Brain microvascular endothelial cell (primary cell): ENCODE data around the gene CNGA1.

ENCODE experiments used
- DNase-seq: peaks from one replicate; pipeline ENCODE4 v3.0.0-alpha.2; 2020
- H3K27ac ChIP-seq: fragments of 250-450 bp; sonication (Bioruptor Pico); 2 replicates; pipeline ENCODE4 v1.5.1; 2020; ENCODE audit warnings: mild to moderate bottlenecking, moderate library complexity
- H3K27me3 ChIP-seq: fragments of 250-450 bp; sonication (Bioruptor Pico); replicated peaks from 2 replicates; pipeline ENCODE4 v1.5.1; 2020; ENCODE audit warnings: mild to moderate bottlenecking
- H3K36me3 ChIP-seq: fragments of 250-450 bp; sonication (Bioruptor Pico); replicated peaks from 2 replicates; pipeline ENCODE4 v1.5.1; 2020; ENCODE audit warnings: mild to moderate bottlenecking
- H3K4me3 ChIP-seq: 2 replicates; pipeline ENCODE4 v1.5.1; 2011; ENCODE audit warnings: low read depth, mild to moderate bottlenecking, control low read depth, low read length, moderate library complexity
- in situ Hi-C: cut with HindIII; loops from 2 replicates; pipeline ENCODE4 v1.10.0; 2017; ENCODE audit warnings: low sequenced_read_pairs, low pct_ligation_motif_present
- TF ChIP-seq, protein P1 (sequence below): IDR thresholded peaks from 2 replicates; pipeline ENCODE4 v1.5.1; 2011; ENCODE audit warnings: low read depth, mild to moderate bottlenecking, moderate library complexity, low read length, control low read depth, inconsistent platforms; ENCODE audit errors: missing control alignments

The CNGA1 gene

GRCh38 chr4:48027653-48028052, 11.2 kb upstream of the CNGA1 start:
- in situ Hi-C loops, result no loop called here
- H3K27ac ChIP-seq, result no peak overlapping the region

DNA sequence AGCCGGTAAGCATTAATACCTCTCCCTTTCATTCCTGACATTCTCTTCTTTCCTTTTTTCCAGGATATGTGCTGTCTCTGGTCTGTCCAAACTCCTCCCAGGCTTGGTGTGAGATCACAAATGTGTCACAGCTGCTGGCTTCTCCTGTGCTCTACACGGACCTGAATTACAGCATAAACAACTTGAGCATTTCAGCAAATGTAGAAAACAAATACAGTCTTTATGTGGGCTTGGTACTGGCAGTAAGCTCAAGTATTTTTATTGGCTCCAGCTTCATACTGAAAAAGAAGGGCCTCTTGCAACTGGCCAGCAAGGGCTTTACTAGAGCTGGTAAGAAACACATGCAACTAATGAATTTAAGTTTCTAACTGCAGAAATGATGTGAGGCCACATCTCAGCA, 8.5 kb upstream of the CNGA1 start:
- TF ChIP-seq, protein P1, sequence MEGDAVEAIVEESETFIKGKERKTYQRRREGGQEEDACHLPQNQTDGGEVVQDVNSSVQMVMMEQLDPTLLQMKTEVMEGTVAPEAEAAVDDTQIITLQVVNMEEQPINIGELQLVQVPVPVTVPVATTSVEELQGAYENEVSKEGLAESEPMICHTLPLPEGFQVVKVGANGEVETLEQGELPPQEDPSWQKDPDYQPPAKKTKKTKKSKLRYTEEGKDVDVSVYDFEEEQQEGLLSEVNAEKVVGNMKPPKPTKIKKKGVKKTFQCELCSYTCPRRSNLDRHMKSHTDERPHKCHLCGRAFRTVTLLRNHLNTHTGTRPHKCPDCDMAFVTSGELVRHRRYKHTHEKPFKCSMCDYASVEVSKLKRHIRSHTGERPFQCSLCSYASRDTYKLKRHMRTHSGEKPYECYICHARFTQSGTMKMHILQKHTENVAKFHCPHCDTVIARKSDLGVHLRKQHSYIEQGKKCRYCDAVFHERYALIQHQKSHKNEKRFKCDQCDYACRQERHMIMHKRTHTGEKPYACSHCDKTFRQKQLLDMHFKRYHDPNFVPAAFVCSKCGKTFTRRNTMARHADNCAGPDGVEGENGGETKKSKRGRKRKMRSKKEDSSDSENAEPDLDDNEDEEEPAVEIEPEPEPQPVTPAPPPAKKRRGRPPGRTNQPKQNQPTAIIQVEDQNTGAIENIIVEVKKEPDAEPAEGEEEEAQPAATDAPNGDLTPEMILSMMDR, result no peak
- H3K27ac ChIP-seq, result peak overlapping the region; percentile 13
- peak; percentile 55 for DNase-seq
- H3K4me3 ChIP-seq, result no peak overlapping the region
- in situ Hi-C loops, result no loop called here
- no peaks in the 10 kb centered on the region for H3K27me3 ChIP-seq
- no peaks in the 10 kb centered on the region for H3K36me3 ChIP-seq

More at GRCh38 chr4:48027653-48028052, 11.2 kb upstream of the CNGA1 start:
- H3K27me3 ChIP-seq, result no peaks in the 10 kb centered on the region
- TF ChIP-seq, protein P1, result no peak
- H3K4me3 ChIP-seq, result no peak overlapping the region
- no peaks in the 10 kb centered on the region for H3K36me3 ChIP-seq
- DNase-seq, result no peak

DNA sequence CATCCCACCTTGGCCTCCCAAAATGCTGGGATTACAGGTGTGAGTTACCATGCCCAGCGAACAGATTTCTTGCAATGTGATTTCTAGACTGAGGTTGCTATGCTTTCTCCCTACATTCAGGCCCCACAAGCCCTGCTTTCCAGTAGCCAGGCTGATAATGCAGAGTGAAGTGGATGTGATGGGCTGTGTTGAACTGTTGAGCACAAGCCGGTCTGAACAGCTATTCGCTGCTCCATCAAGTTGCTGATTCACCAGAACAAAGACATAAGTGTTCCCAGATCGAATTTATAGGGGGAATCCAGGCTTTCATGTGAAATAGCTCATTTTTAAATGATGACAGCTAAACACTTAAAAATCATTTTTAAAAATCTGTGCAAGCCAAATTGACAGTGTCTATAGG, 8.0 kb upstream of the CNGA1 start:
- no peak overlapping the region for H3K4me3 ChIP-seq
- in situ Hi-C loops, result no loop called here

GRCh38 chr4:48022192-48022799, 5.8 kb upstream of the CNGA1 start:
- in situ Hi-C loops, result no loop called here
- H3K27ac ChIP-seq, result no peak overlapping the region
- H3K27me3 ChIP-seq, result no peaks in the 10 kb centered on the region
- DNase-seq, result no peak
- no peaks in the 10 kb centered on the region for H3K36me3 ChIP-seq
- no peak overlapping the region for H3K4me3 ChIP-seq
- TF ChIP-seq, protein P1, result no peak

More for the DNA sequence above, 8.0 kb upstream of the CNGA1 start:
- TF ChIP-seq, protein P1, result no peak
- Histone ChIP-seq H3K27me3 (no peaks in the 10 kb centered on the region), H3K36me3 (no peaks in the 10 kb centered on the region), H3K27ac (peak overlapping the region; percentile 13)
- no peak for DNase-seq

- Histone ChIP-seq H3K4me3 (no peak overlapping the region), H3K36me3 (no peaks in the 10 kb centered on the region), H3K27ac (no peak overlapping the region), H3K27me3 (no peaks in the 10 kb centered on the region)
- DNase-seq, result no peak
- in situ Hi-C loops, result no loop called here
- TF ChIP-seq, protein P1, result no peak
These were observed 4.6 kb upstream of the CNGA1 start for GRCh38 chr4:48021100-48021499.

GRCh38 chr4:48018112-48018511, 1.6 kb upstream of the CNGA1 start:
- Histone ChIP-seq H3K4me3 (no peak overlapping the region), H3K27ac (no peak overlapping the region), H3K36me3 (no peaks in the 10 kb centered on the region), H3K27me3 (no peaks in the 10 kb centered on the region)
- in situ Hi-C loops, result no loop called here
- no peak for DNase-seq
- TF ChIP-seq, protein P1, result no peak
